Measurements from ENCODE around the gene UNK.

The UNK gene

GRCh38 chr17:75754378-75755204, 30.0 kb upstream of the UNK start:
- no peak for TF ChIP-seq REST (IDR thresholded peaks at IDR 0.05; ENCODE audit: insufficient read depth in 1 of 2, low read depth in 2 of 2, low read length in 2 of 2)
- no peak for TF ChIP-seq TAF1 (IDR thresholded peaks at IDR 0.05; ENCODE audit: borderline replicate concordance, insufficient read depth, low read length)

- TF ChIP-seq SIN3A (IDR thresholded peaks at IDR 0.05; ENCODE audit: borderline replicate concordance, insufficient read depth, low read length), result no peak
- no peak for TF ChIP-seq POLR2AphosphoS5 (IDR thresholded peaks at IDR 0.05; ENCODE audit: low read depth, low read length)
- no peak for TF ChIP-seq REST (IDR thresholded peaks at IDR 0.05; ENCODE audit: insufficient read depth in 1 of 2, low read depth in 2 of 2, low read length in 2 of 2)
- TF ChIP-seq TAF1 (IDR thresholded peaks at IDR 0.05; ENCODE audit: borderline replicate concordance, insufficient read depth, low read length), result no peak
- TF ChIP-seq FOXP2 (optimal IDR thresholded peaks at IDR 0.05; ENCODE audit: borderline replicate concordance, extremely low read depth, extremely low read length, insufficient read depth), result no peak
These were observed 29.3 kb upstream of the UNK start for GRCh38 chr17:75755205-75755901.

GRCh38 chr17:75755990-75756389, 28.6 kb upstream of the UNK start:
- no peak for TF ChIP-seq FOXP2 (optimal IDR thresholded peaks at IDR 0.05; ENCODE audit: borderline replicate concordance, extremely low read depth, extremely low read length, insufficient read depth)
- no peak for TF ChIP-seq TAF1 (IDR thresholded peaks at IDR 0.05; ENCODE audit: borderline replicate concordance, insufficient read depth, low read length)
- TF ChIP-seq REST (IDR thresholded peaks at IDR 0.05; ENCODE audit: insufficient read depth in 1 of 2, low read depth in 2 of 2, low read length in 2 of 2), result no peak
- no peak for TF ChIP-seq POLR2AphosphoS5 (IDR thresholded peaks at IDR 0.05; ENCODE audit: low read depth, low read length)

GRCh38 chr17:75756451-75757085, 28.0 kb upstream of the UNK start:
- TF ChIP-seq POLR2AphosphoS5 (IDR thresholded peaks at IDR 0.05; ENCODE audit: low read depth, low read length) (no peak), SIN3A (IDR thresholded peaks at IDR 0.05; ENCODE audit: borderline replicate concordance, insufficient read depth, low read length) (no peak)

GRCh38 chr17:75757086-75757681, 27.4 kb upstream of the UNK start:
- TF ChIP-seq FOXP2 (optimal IDR thresholded peaks at IDR 0.05; ENCODE audit: borderline replicate concordance, extremely low read depth, extremely low read length, insufficient read depth) (no peak), POLR2AphosphoS5 (IDR thresholded peaks at IDR 0.05; ENCODE audit: low read depth, low read length) (no peak), REST (IDR thresholded peaks at IDR 0.05; ENCODE audit: insufficient read depth in 1 of 2, low read depth in 2 of 2, low read length in 2 of 2) (no peak), TAF1 (IDR thresholded peaks at IDR 0.05; ENCODE audit: borderline replicate concordance, insufficient read depth, low read length) (no peak), SIN3A (IDR thresholded peaks at IDR 0.05; ENCODE audit: borderline replicate concordance, insufficient read depth, low read length) (no peak)
